Lower leg skin (tissue), 3 donors: ENCODE data around the gene SCP2D1.

Source experiments
- CTCF ChIP-seq, 3 donors: fragments of 450-650 bp; IDR thresholded peaks; one replicate each; pipeline ENCODE4 v1.5.1; 2016; ENCODE audit warnings: antibody characterized with exemption in 3 of 3, mild to moderate bottlenecking in 3 of 3, moderate library complexity in 2 of 3
- POLR2A ChIP-seq, 2 donors: fragments of 450-650 bp; IDR thresholded peaks; one replicate each; pipeline ENCODE4 v1.6.1; 2016 to 2017; ENCODE audit warnings: antibody characterized with exemption in 2 of 2, mild to moderate bottlenecking in 1 of 2, moderate library complexity in 1 of 2

- no peak for TF ChIP-seq POLR2A (IDR thresholded peaks at IDR 0.05)
- TF ChIP-seq CTCF (IDR thresholded peaks at IDR 0.05) = no peak
These were observed 40.5 kb downstream of the SCP2D1 start for GRCh38 chr20:18853946-18854646.
